ENCODE results near the gene ELF5.

The ELF5 gene

GRCh38 chr11:34451053-34451452 lies 62.5 kb downstream of the ELF5 start:
- H3K27ac ChIP-seq = no peak overlapping the region
- TF ChIP-seq CTCF (conservative IDR thresholded peaks at IDR 0.05) = no peak

GRCh38 chr11:34449013-34449412 lies 64.6 kb downstream of the ELF5 start:
- H3K27ac ChIP-seq = no peak overlapping the region
- TF ChIP-seq CTCF (conservative IDR thresholded peaks at IDR 0.05) = no peak

GRCh38 chr11:34448223-34448994 lies 65.2 kb downstream of the ELF5 start:
- no peak for TF ChIP-seq CTCF (conservative IDR thresholded peaks at IDR 0.05)
- H3K27ac ChIP-seq = no peak overlapping the region

GRCh38 chr11:34447044-34447443 lies 66.5 kb downstream of the ELF5 start:
- TF ChIP-seq CTCF (conservative IDR thresholded peaks at IDR 0.05) = no peak
- H3K27ac ChIP-seq = no peak overlapping the region

- TF ChIP-seq CTCF (conservative IDR thresholded peaks at IDR 0.05) = no peak
- H3K27ac ChIP-seq = no peak overlapping the region
These were observed 67.2 kb downstream of the ELF5 start for GRCh38 chr11:34446386-34446785.

- H3K27ac ChIP-seq = no peak overlapping the region
- no peak for TF ChIP-seq CTCF (conservative IDR thresholded peaks at IDR 0.05)
These were observed 67.6 kb downstream of the ELF5 start for GRCh38 chr11:34445956-34446355.

GRCh38 chr11:34444428-34444827 lies 69.2 kb downstream of the ELF5 start:
- no peak overlapping the region for H3K27ac ChIP-seq
- TF ChIP-seq CTCF (conservative IDR thresholded peaks at IDR 0.05) = no peak
